PC-3 (cell line): ENCODE data around the gene NOA1.

ENCODE experiments used
- CTCF ChIP-seq: fragments of 300-600 bp; sonication (generic); conservative IDR thresholded peaks from 2 replicates; pipeline ENCODE4 v1.5.1; 2017; ENCODE audit warnings: antibody characterized with exemption, low read depth, mild to moderate bottlenecking, low read length
- EZH2 ChIP-seq: fragments of 300-600 bp; sonication (generic); IDR thresholded peaks from one replicate; pipeline ENCODE4 v1.6.1; 2017; ENCODE audit warnings: antibody characterized with exemption, mild to moderate bottlenecking, low read length; ENCODE audit not compliant: unreplicated experiment

GRCh38 chr4:56972389-56972788 lies 5.0 kb downstream of the NOA1 start:
- TF ChIP-seq CTCF (no peak), EZH2 (no peak)
